ENCODE results near the gene RASSF4. TPM values are rescaled to one million over a fixed set of nuclear protein-coding genes. Genes with fewer than 3 reads are reported as not detected.
A peak's percentile ranks its signal among the peaks of the same experiment; 100 is the strongest.

The RASSF4 gene
- total and polyA plus RNA-seq, 9 of the 15 experiments (the other 6 are each of a cell fraction or from before 2014, with no cell fraction given) = 0.01 to 0.62 (median 0.11) TPM; not detected in 3

DNA sequence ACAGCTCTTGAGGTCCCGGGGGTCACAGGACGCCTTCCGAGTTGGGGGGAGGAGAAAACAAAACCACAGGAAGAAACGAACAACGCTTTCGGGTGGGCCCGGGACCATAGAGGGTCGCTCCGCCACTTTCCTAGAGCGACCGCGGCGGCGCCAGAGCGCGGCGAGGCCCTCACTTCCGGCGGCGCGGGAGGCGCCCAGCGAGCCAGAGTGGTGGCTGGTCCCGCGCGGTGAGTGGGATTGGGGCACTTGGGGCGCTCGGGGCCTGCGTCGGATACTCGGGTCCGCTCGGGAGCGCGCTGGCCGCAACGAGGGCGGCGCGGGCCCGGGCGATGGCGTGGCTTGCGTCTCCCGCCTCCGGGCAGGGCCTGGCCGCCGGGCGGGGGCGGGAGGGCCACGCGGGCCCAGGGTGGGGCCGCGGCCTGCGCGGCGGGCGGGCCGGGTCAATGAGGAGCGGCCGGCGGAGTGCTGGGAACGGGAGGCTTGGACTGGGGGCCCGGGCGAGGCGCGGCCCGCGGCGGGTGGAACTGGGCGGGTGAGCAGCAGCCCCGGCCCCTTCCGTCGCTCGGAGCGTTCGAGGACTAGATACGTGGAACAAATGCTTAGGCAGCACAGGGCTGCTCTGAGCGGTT, 41.3 kb downstream of the RASSF4 start, which contains the start of gene ZNF22 (continued):
- TF ChIP-seq ZNF232 (CRISPR knock-in tag; IDR thresholded peaks at IDR 0.05) (peak; percentile 84; the same call in 1 of the 2 replicates), ZNF830 (CRISPR knock-in tag; IDR thresholded peaks at IDR 0.05) (0 out of 2 replicates have a peak, but pooled peaks have one; percentile 52), SMARCB1 (IDR thresholded peaks at IDR 0.05; ENCODE audit: insufficient read length, low read depth) (no peak), MIER1 (IDR thresholded peaks at IDR 0.05; ENCODE audit: low read depth) (no peak), IFI16 (CRISPR knock-in tag; IDR thresholded peaks at IDR 0.05) (no peak), ADNP (tag; IDR thresholded peaks at IDR 0.05) (no peak), STAG1 (CRISPR knock-in tag; IDR thresholded peaks at IDR 0.05; ENCODE audit: borderline replicate concordance) (0 out of 2 replicates have a peak, but pooled peaks have one; percentile 49), ZNF12 (CRISPR knock-in tag; IDR thresholded peaks at IDR 0.05) (0 out of 2 replicates have a peak, but pooled peaks have one; percentile 22), NR1H2 (CRISPR knock-in tag; IDR thresholded peaks at IDR 0.05) (peak; percentile 91; the same call in 1 of the 2 replicates), NEUROD1 (IDR thresholded peaks at IDR 0.05; ENCODE audit: borderline replicate concordance, low read depth, low read length, partially characterized antibody) (no peak), GABPB1 (CRISPR knock-in tag; IDR thresholded peaks at IDR 0.05) (peak; percentile 93)
- TF ChIP-seq, protein P1, sequence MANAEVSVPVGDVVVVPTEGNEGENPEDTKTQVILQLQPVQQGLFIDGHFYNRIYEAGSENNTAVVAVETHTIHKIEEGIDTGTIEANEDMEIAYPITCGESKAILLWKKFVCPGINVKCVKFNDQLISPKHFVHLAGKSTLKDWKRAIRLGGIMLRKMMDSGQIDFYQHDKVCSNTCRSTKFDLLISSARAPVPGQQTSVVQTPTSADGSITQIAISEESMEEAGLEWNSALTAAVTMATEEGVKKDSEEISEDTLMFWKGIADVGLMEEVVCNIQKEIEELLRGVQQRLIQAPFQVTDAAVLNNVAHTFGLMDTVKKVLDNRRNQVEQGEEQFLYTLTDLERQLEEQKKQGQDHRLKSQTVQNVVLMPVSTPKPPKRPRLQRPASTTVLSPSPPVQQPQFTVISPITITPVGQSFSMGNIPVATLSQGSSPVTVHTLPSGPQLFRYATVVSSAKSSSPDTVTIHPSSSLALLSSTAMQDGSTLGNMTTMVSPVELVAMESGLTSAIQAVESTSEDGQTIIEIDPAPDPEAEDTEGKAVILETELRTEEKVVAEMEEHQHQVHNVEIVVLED (CRISPR knock-in tag; IDR thresholded peaks at IDR 0.05) = peak; percentile 83
- TF ChIP-seq, protein P2, sequence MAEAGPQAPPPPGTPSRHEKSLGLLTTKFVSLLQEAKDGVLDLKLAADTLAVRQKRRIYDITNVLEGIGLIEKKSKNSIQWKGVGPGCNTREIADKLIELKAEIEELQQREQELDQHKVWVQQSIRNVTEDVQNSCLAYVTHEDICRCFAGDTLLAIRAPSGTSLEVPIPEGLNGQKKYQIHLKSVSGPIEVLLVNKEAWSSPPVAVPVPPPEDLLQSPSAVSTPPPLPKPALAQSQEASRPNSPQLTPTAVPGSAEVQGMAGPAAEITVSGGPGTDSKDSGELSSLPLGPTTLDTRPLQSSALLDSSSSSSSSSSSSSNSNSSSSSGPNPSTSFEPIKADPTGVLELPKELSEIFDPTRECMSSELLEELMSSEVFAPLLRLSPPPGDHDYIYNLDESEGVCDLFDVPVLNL (CRISPR knock-in tag; IDR thresholded peaks at IDR 0.05; ENCODE audit: low read depth) = peak; percentile 66; the same call in 1 of the 2 replicates
- TF ChIP-seq, protein P3, sequence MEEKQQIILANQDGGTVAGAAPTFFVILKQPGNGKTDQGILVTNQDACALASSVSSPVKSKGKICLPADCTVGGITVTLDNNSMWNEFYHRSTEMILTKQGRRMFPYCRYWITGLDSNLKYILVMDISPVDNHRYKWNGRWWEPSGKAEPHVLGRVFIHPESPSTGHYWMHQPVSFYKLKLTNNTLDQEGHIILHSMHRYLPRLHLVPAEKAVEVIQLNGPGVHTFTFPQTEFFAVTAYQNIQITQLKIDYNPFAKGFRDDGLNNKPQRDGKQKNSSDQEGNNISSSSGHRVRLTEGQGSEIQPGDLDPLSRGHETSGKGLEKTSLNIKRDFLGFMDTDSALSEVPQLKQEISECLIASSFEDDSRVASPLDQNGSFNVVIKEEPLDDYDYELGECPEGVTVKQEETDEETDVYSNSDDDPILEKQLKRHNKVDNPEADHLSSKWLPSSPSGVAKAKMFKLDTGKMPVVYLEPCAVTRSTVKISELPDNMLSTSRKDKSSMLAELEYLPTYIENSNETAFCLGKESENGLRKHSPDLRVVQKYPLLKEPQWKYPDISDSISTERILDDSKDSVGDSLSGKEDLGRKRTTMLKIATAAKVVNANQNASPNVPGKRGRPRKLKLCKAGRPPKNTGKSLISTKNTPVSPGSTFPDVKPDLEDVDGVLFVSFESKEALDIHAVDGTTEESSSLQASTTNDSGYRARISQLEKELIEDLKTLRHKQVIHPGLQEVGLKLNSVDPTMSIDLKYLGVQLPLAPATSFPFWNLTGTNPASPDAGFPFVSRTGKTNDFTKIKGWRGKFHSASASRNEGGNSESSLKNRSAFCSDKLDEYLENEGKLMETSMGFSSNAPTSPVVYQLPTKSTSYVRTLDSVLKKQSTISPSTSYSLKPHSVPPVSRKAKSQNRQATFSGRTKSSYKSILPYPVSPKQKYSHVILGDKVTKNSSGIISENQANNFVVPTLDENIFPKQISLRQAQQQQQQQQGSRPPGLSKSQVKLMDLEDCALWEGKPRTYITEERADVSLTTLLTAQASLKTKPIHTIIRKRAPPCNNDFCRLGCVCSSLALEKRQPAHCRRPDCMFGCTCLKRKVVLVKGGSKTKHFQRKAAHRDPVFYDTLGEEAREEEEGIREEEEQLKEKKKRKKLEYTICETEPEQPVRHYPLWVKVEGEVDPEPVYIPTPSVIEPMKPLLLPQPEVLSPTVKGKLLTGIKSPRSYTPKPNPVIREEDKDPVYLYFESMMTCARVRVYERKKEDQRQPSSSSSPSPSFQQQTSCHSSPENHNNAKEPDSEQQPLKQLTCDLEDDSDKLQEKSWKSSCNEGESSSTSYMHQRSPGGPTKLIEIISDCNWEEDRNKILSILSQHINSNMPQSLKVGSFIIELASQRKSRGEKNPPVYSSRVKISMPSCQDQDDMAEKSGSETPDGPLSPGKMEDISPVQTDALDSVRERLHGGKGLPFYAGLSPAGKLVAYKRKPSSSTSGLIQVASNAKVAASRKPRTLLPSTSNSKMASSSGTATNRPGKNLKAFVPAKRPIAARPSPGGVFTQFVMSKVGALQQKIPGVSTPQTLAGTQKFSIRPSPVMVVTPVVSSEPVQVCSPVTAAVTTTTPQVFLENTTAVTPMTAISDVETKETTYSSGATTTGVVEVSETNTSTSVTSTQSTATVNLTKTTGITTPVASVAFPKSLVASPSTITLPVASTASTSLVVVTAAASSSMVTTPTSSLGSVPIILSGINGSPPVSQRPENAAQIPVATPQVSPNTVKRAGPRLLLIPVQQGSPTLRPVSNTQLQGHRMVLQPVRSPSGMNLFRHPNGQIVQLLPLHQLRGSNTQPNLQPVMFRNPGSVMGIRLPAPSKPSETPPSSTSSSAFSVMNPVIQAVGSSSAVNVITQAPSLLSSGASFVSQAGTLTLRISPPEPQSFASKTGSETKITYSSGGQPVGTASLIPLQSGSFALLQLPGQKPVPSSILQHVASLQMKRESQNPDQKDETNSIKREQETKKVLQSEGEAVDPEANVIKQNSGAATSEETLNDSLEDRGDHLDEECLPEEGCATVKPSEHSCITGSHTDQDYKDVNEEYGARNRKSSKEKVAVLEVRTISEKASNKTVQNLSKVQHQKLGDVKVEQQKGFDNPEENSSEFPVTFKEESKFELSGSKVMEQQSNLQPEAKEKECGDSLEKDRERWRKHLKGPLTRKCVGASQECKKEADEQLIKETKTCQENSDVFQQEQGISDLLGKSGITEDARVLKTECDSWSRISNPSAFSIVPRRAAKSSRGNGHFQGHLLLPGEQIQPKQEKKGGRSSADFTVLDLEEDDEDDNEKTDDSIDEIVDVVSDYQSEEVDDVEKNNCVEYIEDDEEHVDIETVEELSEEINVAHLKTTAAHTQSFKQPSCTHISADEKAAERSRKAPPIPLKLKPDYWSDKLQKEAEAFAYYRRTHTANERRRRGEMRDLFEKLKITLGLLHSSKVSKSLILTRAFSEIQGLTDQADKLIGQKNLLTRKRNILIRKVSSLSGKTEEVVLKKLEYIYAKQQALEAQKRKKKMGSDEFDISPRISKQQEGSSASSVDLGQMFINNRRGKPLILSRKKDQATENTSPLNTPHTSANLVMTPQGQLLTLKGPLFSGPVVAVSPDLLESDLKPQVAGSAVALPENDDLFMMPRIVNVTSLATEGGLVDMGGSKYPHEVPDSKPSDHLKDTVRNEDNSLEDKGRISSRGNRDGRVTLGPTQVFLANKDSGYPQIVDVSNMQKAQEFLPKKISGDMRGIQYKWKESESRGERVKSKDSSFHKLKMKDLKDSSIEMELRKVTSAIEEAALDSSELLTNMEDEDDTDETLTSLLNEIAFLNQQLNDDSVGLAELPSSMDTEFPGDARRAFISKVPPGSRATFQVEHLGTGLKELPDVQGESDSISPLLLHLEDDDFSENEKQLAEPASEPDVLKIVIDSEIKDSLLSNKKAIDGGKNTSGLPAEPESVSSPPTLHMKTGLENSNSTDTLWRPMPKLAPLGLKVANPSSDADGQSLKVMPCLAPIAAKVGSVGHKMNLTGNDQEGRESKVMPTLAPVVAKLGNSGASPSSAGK (IDR thresholded peaks at IDR 0.05) = peak; percentile 13; the same call in 1 of the 2 replicates
